Activated CD4-positive, alpha-beta T cell treated with anti-CD3 and anti-CD28 coated beads, Interleukin-2, amount 50 U/mL, for 16 hours (primary cell): Measurements from ENCODE around the gene SLC39A3.

Experiments
- DNase-seq: peaks from one replicate; pipeline ENCODE4 v3.0.0-alpha.2; 2020

The SLC39A3 gene

DNA sequence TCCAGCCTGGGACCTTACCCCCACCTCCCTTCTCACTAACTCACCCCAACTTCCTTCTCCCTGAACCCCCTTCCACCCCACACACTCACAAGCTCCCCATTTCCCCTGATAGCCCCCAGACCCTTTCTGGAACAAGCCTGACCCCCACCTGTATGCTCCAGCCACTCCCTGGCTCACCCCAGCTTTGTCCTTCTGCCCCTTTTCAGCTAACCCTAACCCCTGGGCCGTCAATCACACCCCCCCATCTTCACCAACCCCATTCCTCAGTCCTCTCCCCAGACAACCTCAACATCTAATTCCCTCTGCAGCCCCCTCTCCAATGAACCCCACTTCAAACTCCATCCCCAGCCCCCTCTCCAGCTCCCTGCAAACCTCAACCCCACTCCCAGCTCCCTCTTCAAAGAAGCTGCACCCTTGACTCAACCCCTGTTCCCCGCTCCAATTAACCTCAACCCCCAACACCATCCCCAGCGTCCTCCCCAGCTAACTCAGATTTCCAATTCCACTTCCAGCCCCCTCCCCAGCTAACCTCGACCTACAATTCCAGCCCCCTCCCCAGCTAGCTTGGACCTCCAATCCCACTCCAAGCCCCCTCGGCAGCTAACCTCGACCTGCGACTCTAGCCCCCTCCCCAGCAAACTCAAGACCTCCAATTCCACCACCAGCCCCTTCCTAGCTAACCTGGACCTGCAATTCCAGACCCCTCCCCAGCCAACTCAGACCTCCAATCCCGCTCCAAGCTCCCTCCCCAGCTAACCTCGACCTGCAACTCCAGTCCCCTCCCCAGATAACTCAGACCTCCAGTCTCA is 38.3 kb downstream of the SLC39A3 start:
- DNase-seq = no peak

GRCh38 chr19:2700660-2701360 is 39.0 kb downstream of the SLC39A3 start:
- no peak for DNase-seq

GRCh38 chr19:2699413-2700140 is 40.2 kb downstream of the SLC39A3 start:
- no peak for DNase-seq

DNA sequence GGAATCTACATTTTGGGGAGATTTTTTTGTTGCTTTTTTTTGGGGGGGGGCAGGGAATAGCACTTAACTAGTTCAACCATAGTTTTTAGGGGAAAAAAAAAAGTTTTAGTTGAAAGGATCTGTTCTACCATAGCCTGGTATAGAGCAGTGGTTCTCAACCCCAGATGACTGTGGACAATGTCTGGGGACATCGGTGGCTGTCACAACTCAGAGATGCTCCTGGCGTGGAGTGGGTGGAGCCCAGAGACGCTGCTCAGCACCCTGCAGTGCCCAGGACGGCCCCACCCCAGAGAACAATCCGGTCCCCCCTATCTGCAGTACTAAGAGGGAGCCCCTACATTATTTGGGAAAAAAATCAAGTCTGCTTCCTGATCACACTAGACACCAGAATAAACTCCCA is 45.6 kb downstream of the SLC39A3 start:
- DNase-seq = no peak

DNA sequence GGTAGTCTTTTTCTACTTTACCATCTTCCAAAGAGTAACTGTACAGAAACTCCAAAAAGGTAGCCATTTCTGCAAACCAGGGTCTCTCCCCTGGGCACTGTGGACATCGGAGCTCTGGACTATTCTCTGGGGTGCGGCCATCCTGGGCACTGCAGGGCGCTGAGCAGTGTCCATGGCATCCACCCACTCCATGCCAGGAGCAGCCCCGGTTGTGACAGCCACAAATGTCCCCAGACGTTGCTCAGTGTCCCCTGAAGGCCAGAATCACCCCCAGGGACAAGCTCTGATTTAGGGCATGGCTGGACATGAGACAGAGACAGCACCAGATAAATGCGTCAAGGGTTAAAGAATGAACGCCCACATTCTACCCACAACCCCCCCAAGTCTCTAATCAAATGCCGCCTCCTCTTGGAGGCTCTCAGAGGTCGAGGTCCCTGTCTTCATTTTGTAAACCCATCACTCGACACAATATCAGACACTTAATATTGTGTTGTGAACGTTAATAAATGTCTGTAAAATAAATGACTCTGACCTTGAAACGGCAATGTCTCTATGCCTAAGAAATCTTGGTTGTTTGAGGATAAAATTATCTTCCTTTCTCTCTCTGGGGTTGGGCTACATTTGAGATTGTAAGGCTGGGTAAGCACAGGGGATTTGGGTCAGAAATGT is 46.2 kb downstream of the SLC39A3 start:
- no peak for DNase-seq

- no peak for DNase-seq
These were observed 47.9 kb downstream of the SLC39A3 start for GRCh38 chr19:2691951-2692350.

DNA sequence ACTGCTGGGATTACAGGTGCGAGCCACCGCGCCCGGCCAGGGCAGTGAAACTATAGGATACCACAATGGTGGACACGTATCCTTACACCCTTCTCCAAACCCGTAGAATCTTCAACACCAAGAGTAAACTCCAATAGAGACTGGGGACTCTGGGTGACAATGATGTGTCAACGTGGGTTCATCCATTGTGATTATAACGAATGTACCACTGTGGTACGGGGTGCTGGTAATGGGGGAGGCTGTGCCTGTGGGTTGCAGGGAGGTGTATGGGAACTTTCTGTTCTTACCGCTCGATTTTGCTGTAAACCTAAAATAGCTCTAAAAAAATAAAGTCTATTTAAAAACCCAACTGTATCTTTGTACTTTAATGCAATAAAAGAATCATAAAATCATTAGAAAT is 49.0 kb downstream of the SLC39A3 start:
- no peak for DNase-seq

GRCh38 chr19:2686360-2686759 is 53.5 kb downstream of the SLC39A3 start:
- no peak for DNase-seq

GRCh38 chr19:2685204-2685704 is 54.6 kb downstream of the SLC39A3 start:
- DNase-seq = no peak

GRCh38 chr19:2683430-2684003 is 56.3 kb downstream of the SLC39A3 start:
- no peak for DNase-seq
